Pulmonary artery endothelial cell (primary cell): Measurements from ENCODE around the gene OASL. TPM values are rescaled to one million over a fixed set of nuclear protein-coding genes. Genes with fewer than 3 reads are reported as not detected.
A peak's percentile ranks its signal among the peaks of the same experiment; 100 is the strongest.
"Not testable (repeated sequence)": the region's sequence is repeated elsewhere in the genome, so short reads cannot be mapped to it uniquely, and the experiment has no call there.

Experiments
- DNase-seq: peaks from one replicate; pipeline ENCODE4 v3.0.0-alpha.2; 2011; ENCODE audit warnings: low read depth, low spot score
- total RNA-seq: library from RNA; depleted of rRNA; stranded (reverse); fragments of >200 nt; gene quantifications from 2 replicates; pipeline ENCODE4 v1.2.3, GENCODE V29; 2014

OASL gene
- total RNA-seq, result 0.40 and 0.46 TPM in 2 replicates

- no peak for DNase-seq
Observed at GRCh38 chr12:121038861-121039668, at the start of gene OASL. Gene OASL (minus strand): TSS chr12:121039246. CDS start chr12:121038971, 275 bp downstream.

- DNase-seq, result no peak
Observed at GRCh38 chr12:121088195-121088585, 49.1 kb upstream of the OASL start.

DNA sequence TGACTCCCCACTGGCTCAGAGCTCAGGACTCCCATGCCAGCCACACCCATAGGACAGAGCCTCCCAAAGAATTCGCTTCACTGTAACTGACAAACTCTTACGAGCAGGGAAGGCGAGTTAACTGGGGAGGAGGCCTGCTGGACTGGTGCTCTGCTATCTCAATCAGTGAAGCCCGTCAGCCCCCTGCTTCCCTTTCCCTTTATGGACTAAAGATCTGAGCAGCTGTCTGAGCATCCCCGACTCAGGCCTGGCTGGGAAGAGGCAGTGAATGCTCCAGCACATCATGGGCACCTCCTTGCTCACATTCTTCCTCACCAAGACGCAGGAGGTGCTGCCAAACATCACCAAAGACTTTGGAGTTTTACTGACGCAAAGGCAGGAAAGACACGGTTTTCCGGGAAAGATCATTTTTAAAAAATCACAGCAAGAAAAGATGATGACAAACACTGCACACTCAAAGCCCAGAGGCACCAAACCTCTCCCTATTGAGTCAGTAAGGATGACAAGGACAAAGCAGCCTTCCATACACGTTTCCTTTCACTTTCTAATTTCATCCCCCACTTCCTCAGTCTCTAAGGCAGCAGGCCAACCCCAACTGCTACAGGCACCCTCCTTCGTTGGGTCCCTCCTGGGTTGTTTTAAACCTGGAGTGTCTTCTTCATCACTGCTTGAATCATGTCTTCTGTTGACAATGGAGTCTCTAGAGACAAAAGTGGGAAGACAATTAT, 48.6 kb upstream of the OASL start:
- DNase-seq, result no peak

DNA sequence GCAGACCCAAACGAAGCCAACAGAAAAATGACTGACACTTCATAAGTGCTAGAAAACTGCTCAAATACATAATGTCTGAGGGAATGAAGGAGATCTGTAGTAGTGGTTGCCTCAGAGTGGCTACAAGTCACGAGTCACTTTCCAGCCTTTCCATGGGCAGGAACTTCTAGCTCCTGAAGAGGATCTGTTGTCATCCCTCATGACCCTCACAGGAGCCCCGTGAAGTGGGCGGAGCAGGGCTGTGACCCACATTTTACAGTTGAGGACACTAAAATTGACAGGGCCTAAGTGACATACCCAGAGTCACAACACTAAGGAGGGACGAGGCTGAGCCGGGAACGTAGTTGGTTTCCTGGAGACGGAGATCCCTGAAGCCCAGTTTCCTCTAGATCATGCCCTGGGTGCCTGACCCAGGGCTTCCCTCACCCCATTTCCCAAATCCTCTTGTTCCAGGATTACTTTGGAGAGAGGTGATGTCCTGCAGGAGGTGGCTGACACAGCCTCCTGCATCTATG, 47.8 kb upstream of the OASL start:
- no peak for DNase-seq

DNA sequence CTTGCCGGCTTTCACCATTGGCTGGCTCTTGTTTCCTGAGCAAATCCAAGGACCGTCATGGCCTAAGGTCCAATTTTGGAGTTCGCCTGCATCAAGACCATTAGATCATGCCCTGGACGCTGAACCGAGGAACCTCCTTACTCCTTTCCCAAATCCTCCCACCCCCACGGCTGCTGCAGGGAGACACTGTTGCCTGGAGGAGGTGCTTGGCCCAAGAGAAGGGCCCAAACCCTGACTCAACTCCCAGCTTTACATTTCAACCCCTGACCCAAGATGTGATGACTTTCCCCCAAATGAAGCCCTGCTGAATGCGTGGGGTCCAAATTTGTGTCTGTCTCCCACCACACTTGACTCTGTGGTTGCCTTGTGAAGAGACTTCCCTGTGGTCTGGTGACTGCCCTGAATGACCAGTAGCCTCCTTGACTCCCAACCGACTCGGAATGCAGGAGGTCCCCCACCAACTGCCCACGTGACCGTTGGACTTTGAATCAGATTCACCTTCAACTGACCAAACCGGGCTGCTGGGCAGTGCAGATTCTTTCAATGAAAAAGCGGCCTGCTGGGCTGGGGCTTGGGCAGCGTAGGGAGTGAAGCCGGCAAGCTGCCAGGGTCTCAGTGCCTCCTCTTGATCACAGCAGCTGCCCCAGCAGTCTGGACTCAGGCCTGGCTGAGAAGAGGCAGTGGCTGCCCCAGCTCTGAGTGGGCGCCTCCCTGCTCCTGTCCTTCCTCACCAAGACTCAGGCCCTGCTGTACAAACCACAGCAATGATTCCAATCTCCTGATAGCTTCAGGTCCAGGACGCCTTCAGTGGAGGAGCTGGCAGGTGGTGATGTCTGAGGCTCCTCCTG, 46.7 kb upstream of the OASL start:
- no peak for DNase-seq

GRCh38 chr12:121085069-121085468, 46.0 kb upstream of the OASL start:
- no peak for DNase-seq

DNA sequence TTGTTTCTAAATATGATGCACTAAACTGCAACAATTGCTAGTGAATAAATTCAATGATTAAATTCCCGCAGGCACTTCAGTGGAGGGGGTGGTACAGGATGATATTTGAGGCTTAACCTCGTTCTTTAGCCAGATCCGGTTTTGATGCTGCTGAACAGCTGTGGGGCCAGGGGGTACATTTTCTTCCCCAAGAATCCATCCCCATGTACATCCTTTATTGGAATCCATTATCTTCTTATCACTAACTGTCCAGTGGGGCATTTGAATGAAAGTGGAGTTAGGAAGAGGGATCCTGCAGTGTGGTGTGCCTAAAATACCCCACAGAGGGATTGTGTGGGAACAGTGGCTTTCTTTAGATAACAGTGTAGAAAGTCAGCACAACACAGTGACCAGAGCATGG, 45.2 kb upstream of the OASL start:
- DNase-seq, result no peak

DNA sequence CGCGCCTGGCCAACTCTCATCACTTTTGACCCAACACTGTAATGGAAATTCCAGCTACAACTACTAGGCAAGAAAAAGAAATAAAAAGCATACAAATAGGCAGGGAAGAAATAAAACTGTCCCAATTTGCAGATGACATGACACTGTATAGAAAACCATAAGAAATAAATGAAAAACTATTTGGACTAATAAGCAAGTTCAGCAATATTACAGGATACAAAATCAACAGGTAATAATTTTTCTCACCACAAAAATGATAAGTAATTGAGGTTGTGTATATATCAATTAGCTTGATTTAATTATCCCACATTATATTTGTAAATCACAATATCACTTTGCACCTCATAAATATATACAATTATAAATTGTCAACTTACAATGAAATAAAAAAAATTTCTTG, 41.9 kb upstream of the OASL start:
- DNase-seq, result no peak

- DNase-seq, result no peak
Observed at GRCh38 chr12:121079736-121080272, 40.8 kb upstream of the OASL start.

- DNase-seq, result not testable (repeated sequence)
Observed at GRCh38 chr12:121077440-121077839, 38.4 kb upstream of the OASL start.

GRCh38 chr12:121075911-121076310, 36.9 kb upstream of the OASL start:
- not testable (repeated sequence) for DNase-seq

- DNase-seq, result no peak
Observed at GRCh38 chr12:121072147-121072546, 33.1 kb upstream of the OASL start.

DNA sequence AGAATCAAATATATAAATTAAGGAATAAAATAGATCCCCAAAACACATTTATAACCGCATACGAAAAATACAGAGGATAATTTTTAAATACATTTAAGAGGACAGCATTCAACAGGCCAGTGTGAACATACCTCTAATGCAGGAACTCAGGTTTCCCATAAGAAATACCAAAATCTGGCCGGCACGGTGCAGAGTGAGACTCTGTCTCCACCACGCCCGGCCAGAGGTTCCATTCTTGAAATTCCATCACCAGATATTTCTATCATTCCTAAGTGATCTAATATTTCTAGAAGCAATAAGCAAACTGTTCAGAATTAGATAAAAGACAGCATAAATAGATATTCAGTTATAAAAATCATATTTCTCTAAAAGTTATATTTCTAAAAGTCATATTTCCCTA, 30.2 kb upstream of the OASL start:
- no peak for DNase-seq

- no peak for DNase-seq
Observed at GRCh38 chr12:121065345-121065744, 26.3 kb upstream of the OASL start.

GRCh38 chr12:121064586-121064985, 25.5 kb upstream of the OASL start:
- DNase-seq, result not testable (repeated sequence)

DNA sequence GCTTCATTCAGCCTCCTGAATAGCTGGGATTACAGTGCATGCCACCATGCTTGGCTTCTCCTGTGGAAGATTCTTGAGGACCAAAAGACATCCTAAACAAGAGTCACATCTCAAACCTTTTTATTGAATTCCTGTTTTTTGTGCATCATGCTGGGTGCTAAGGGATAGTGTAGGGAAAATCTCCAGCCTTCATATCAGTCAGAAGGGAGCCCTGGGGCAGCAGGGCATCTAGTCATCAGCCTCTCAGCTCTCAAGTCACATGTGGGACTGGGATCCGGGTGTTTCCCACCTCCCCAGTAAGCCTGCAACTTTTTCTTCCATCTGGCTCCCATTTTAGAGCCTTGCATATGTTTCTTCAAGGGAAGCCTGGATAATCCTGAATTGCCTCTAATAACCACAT, 25.1 kb upstream of the OASL start:
- DNase-seq, result no peak

- DNase-seq, result no peak
Observed at GRCh38 chr12:121062391-121063045, 23.5 kb upstream of the OASL start.

- no peak for DNase-seq
Observed at GRCh38 chr12:121061831-121062230, 22.8 kb upstream of the OASL start.

DNA sequence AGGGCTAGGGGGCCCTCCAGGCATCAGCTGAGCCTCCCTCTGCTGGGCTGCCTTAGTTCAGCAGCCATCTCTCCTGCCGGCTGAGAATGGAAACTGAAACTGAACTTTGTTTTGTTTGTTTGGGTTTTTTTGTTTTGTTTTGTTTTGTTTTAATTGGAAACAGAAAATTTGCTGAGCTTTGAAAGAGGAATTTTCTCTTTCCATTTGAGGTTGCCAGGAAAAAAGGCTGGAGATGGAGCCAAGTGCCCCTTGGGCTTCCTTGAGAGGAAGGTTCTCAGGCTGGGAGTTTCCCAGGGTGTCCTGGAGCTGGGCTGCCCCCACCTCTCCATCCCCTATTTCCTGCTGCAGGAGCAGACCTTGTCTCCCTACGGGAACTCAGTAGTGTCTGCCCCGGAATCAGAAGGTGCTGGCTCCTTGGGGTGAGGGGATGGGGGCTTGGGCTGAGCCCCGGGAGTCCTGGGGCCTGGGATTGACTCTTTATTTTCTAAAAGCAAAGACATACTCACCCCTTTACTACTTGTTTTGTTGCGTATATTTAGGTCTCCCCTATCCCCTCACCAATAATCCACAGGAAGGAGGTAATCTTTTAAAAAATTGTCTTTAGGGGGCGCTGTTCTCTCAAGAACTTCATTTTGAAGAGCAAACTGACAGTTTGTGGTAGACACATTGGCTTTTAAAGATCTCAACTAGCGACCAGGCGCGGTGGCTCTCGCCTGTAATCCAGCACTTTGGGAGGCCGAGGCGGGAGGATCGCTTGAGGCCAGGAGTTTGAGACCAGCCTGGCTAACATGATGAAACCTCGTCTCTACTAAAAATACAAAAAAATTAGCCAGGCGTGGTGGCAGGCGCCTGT, 21.3 kb upstream of the OASL start:
- DNase-seq, result peak; percentile 43
